Lung (tissue), 12 donors: ENCODE results near the gene TACR1. TPM values are rescaled to one million over a fixed set of nuclear protein-coding genes. Genes with fewer than 3 reads are reported as not detected.

ENCODE experiments used
- ATAC-seq: fragments of 200-7000 bp; cut with Tn5 transposase; one replicate; pipeline ENCODE4 v1.9.1; 2020; ENCODE audit warnings: moderate number of reproducible peaks; ENCODE audit not compliant: insufficient read depth, low FRiP score
- DNase-seq, 3 donors: peaks; one replicate each; pipeline ENCODE4 v3.0.0-alpha.2; 2013 to 2017
- H3K27ac ChIP-seq, 2 donors: one replicate each; pipeline ENCODE4 v1.5.1; 2013; ENCODE audit warnings: mild to moderate bottlenecking in 2 of 2, moderate library complexity in 2 of 2, control low read depth in 1 of 2, inconsistent platforms in 1 of 2, low read depth in 1 of 2, low read length in 1 of 2
- H3K27me3 ChIP-seq, 3 donors: one replicate each; pipeline ENCODE4 v1.5.1; 2013; ENCODE audit warnings: low read length in 2 of 3; ENCODE audit not compliant: control insufficient read depth in 3 of 3, insufficient read depth in 3 of 3
- H3K36me3 ChIP-seq, 4 donors: one replicate each; pipeline ENCODE4 v1.5.1; 2013; ENCODE audit warnings: low read length in 4 of 4, mild to moderate bottlenecking in 1 of 4, moderate library complexity in 1 of 4; ENCODE audit not compliant: control insufficient read depth in 4 of 4, insufficient read depth in 4 of 4
- H3K4me1 ChIP-seq, 5 donors: one replicate each; pipeline ENCODE4 v1.5.1; 2013; ENCODE audit warnings: low read length in 5 of 5, mild to moderate bottlenecking in 2 of 5, moderate library complexity in 1 of 5; ENCODE audit not compliant: control insufficient read depth in 5 of 5, insufficient read depth in 5 of 5
- H3K4me3 ChIP-seq: one replicate; pipeline ENCODE4 v1.5.1; 2013; ENCODE audit warnings: mild to moderate bottlenecking, control low read depth, moderate library complexity
- H3K9ac ChIP-seq, 2 donors: one replicate each; pipeline ENCODE4 v1.5.1; 2013; ENCODE audit warnings: low read length in 2 of 2, control low read depth in 1 of 2; ENCODE audit not compliant: insufficient read depth in 1 of 2
- H3K9me3 ChIP-seq, 4 donors: one replicate each; pipeline ENCODE4 v1.5.1; 2013; ENCODE audit warnings: low read length in 3 of 4, mild to moderate bottlenecking in 1 of 4, moderate library complexity in 1 of 4; ENCODE audit not compliant: control insufficient read depth in 4 of 4, insufficient read depth in 3 of 4
- WGBS, 2 donors: extraction: QIAGEN DNeasy Blood & Tissue Kit; methylation state at CpG; one replicate each; pipeline ENCODE4 v1.1.7; 2013; 5-methylcytosine and 5-hydroxymethylcytosine counted together
- polyA plus RNA-seq, 2 donors: library from polyadenylated mRNA; stranded (reverse); fragments of 200-250 nt; gene quantifications; one replicate each; pipeline ENCODE4 v1.2.1, GENCODE V29; 2013
- total RNA-seq, 2 donors: library from RNA; depleted of rRNA in 1 of 2; stranded (reverse); fragments of >200 nt in 1 of 2; gene quantifications; one replicate each; pipeline ENCODE4 v1.2.1, GENCODE V29; 2014 to 2021
- TF ChIP-seq, protein P1 (sequence below): IDR thresholded peaks from 2 replicates; pipeline ENCODE4 v1.5.1; 2012; ENCODE audit warnings: mild to moderate bottlenecking; ENCODE audit errors: control extremely low read depth, extremely low read depth
- donor health status: control.
- donor health status: control.
- donor health status: Bipolar disorder and iron deficiency.
- donor health status: healthy.
- donor health status: DM: yes; HTN: yes; CAD: no.

Gene TACR1
- total and polyA plus RNA-seq, 4 donors: 0.33 to 1.6 (median 0.59) TPM

DNA sequence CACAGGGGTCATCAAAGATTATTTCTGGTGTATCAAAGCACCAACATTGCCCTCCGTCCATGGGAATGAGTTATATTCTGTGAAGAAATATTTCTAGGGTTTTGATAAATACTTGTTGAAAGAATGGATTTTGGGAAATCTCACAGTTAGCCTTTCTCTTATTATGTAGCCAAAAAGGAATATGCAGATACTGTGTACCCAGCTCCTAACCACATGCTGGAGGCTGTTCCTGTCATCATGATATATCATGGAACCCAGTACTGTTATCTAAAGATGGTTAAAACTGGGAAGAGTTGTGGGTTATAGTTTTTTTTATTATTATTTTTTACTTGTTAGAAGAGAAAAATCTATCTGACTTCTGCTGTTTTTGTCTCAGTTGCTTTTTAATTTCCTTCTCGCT lies 158.1 kb downstream of the TACR1 start:
- Histone ChIP-seq H3K27ac (no peak overlapping the region), H3K4me1 (peaks cover under 1 to 14% (median 4%) of the 10 kb centered on the region in 5 donors), H3K9ac (no peak overlapping the region), H3K27me3 (no peaks in the 10 kb centered on the region), H3K4me3 (no peak overlapping the region), H3K36me3 (peaks cover 0 to 3% (median 1%) of the 10 kb centered on the region in 4 donors), H3K9me3 (no peaks in the 10 kb centered on the region)
- 82 to 93% methylated on average over 2 of the region's 2 CpGs for WGBS, 2 donors
- ATAC-seq: no peak
- TF ChIP-seq, protein P1, sequence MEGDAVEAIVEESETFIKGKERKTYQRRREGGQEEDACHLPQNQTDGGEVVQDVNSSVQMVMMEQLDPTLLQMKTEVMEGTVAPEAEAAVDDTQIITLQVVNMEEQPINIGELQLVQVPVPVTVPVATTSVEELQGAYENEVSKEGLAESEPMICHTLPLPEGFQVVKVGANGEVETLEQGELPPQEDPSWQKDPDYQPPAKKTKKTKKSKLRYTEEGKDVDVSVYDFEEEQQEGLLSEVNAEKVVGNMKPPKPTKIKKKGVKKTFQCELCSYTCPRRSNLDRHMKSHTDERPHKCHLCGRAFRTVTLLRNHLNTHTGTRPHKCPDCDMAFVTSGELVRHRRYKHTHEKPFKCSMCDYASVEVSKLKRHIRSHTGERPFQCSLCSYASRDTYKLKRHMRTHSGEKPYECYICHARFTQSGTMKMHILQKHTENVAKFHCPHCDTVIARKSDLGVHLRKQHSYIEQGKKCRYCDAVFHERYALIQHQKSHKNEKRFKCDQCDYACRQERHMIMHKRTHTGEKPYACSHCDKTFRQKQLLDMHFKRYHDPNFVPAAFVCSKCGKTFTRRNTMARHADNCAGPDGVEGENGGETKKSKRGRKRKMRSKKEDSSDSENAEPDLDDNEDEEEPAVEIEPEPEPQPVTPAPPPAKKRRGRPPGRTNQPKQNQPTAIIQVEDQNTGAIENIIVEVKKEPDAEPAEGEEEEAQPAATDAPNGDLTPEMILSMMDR: no peak
- DNase-seq: no peak

DNA sequence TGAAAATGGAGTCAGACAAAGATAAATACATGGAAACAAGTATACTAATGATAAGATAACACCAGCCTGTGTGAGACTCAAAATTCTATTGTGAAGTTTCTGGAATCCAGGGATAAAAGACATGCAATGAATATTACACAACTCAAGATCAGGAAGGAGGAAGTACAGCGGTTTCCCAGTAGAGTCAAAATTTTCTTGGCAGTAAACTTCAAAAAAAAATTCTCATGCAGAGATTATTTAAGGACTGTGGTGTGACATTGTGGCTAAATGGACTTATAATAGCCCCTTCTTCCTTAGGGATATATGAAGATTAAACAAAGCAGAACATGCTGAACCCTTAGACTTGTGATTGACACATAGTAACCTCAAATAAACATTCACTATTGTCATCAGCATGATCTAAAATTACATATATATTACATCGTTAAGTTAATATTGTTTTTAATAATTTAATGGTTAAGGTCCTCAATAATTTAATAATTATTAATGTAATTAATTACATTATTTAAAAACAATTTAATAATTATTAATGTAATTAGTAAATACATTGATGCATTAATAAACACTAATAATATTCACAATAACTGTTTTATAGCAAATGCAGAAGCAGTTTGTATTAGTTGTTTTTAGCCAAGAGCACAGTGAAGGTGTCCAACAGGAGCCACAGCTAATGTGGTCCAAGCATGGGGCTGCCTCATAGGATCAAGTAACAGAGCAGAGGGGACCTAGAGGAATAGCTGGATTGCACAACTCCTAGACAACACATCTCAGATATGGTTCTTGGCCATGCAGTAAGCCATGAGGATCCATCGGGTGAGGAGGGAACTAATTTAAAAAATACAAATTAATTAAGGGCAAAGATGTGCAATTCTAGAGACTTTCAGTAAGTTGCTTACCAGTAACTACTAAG lies 163.6 kb downstream of the TACR1 start:
- TF ChIP-seq, protein P1: no peak
- no peak overlapping the region for H3K4me3 ChIP-seq
- no peak overlapping the region for H3K27ac ChIP-seq
- peaks cover 0 to 12% (median 5%) of the 10 kb centered on the region in 5 donors for H3K4me1 ChIP-seq
- DNase-seq: peak in 2 of 3 donors; percentile 85 to 87
- H3K9ac ChIP-seq: no peak overlapping the region
- 45 to 48% methylated on average over 3 of the region's 3 CpGs for WGBS, 2 donors
- peaks cover 0 to 3% (median 0%) of the 10 kb centered on the region in 4 donors for H3K36me3 ChIP-seq
- ATAC-seq: no peak
- no peaks in the 10 kb centered on the region for H3K9me3 ChIP-seq
- H3K27me3 ChIP-seq: no peaks in the 10 kb centered on the region

DNA sequence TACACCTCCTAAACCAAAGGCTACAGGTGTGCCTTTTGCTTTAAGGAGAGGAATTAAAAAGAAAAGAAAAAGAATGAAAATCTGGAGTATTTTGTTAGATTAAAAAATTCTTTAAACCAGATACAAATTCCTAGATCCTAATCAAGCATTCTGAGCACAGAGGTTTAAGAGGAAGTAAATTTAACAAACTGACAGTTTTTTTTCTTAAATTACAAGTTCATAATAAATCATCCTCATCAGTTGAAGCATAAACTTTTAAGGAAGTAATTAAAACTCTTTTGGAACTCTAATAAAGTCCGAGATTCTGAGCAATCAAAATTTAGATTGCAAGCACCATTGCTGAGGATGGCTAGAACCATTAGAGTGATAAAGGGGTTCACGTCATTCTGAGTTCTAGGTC lies 165.8 kb downstream of the TACR1 start:
- WGBS, 2 donors: 27 to 58% methylated on average over 2 of the region's 2 CpGs

More for the DNA sequence above, 165.8 kb downstream of the TACR1 start:
- Histone ChIP-seq H3K27me3 (no peaks in the 10 kb centered on the region), H3K9me3 (no peaks in the 10 kb centered on the region), H3K27ac (no peak overlapping the region), H3K36me3 (no peaks in the 10 kb centered on the region), H3K4me1 (peaks cover 0 to 12% (median 5%) of the 10 kb centered on the region in 5 donors), H3K9ac (no peak overlapping the region), H3K4me3 (no peak overlapping the region)
- ATAC-seq: no peak
- TF ChIP-seq, protein P1: no peak
- DNase-seq: no peak
